GM18858 (cell line): ENCODE data around the gene KRTAP1-5.
"Not testable (repeated sequence)": the region's sequence is repeated elsewhere in the genome, so short reads cannot be mapped to it uniquely, and the experiment has no call there.

Experiments used
- ATAC-seq: cut with Tn5 transposase; IDR thresholded peaks from one replicate; pipeline ENCODE4 v1.9.1; 2021; ENCODE audit not compliant: unreplicated experiment

Gene KRTAP1-5

DNA sequence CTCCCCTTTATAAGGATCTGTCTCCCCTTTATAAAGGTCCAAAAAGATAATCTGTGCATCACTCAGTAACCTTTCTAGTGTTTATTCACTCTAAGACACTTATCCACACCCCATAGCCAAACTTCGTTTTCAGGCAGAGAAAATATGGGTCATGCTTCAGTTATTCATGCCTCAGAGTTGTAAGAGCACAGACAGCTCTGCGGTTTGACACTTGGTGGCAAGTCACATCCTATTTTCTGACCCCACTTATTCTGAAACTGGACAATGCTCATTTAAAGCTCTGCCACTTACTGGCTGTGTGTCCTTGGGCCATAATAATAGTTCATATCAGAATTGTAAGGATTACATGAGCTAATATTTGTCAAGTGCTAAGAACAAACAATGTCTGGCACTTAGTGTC is 22.1 kb upstream of the KRTAP1-5 start:
- no peak for ATAC-seq

DNA sequence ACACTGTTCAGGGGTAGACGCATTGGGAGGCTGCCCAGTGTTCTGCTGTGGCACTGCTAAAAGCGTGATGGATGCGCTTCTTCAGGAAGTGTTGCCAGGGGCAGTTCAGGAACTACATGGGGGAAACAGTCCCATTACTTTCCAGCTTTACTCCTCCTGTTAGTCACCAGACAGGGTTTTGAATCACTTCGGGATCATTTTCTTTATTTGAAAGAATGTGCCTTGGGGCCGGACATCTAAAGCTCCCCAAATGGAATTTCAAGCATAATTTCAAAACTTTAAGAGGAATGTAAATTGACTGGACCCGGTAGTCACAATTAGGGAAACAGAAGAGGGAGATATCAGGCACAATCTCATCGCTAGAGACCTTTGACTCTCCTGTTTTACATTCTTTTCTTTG is 21.4 kb upstream of the KRTAP1-5 start:
- no peak for ATAC-seq

DNA sequence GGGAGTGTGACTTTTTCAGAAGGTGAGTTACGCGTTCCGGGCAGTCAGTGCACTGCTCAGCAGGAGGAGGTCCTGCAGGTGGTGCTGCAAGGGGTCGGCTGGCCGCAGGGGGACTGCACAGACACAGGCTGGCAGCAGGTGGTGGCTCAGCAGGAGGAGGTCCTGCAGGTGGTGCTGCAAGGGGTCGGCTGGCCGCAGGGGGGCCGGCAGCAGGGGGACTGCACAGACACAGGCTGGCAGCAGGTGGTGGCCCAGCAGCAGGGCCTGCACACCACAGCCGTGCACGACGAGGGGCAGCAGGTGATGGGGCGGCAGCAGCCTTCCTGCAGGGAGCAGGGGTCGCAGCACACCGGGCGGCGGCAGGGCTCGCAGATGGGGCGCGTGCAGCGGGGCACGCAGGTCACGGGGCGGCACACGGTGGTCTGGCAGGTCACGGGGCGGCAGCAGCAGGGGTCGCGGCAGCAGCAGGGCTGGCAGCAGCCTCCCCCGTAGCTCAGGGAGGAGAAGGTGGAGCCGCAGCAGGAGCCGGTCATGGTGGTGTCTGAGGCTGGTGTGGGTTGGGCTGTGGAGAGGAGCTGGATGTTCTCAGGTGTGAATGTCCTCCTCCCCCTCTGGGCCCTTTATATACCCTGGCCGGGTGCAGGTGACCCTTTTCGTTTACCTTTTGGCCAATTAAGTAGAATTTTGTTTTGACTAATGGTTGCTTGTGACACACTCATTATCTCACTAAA is 19.9 kb upstream of the KRTAP1-5 start, which contains the start of gene KRTAP2-1:
Gene KRTAP2-1, minus strand, starts transcription at position 582 of the 731 bp plus-strand sequence. Its CDS starts 49 bp downstream, at position 533.
- ATAC-seq, result not testable (repeated sequence)

DNA sequence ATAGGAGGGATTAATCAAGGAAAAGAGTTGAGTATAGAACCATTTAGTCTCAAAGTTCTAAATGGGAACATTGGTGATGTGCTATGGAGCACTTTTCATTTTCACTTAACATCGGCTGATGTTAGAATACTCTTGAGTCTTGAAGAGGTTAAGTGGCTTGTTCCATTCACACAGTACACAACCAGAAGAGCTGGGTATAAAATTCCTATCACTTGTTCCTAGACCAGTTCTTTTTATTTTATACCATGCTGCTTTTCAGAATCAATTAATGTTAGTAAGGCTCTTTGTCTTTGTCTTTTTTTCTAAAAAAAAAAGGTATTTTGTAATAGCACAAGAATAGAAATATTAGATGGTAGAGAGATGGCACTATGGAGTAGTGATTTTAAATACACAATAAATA is 15.9 kb upstream of the KRTAP1-5 start:
- no peak for ATAC-seq

DNA sequence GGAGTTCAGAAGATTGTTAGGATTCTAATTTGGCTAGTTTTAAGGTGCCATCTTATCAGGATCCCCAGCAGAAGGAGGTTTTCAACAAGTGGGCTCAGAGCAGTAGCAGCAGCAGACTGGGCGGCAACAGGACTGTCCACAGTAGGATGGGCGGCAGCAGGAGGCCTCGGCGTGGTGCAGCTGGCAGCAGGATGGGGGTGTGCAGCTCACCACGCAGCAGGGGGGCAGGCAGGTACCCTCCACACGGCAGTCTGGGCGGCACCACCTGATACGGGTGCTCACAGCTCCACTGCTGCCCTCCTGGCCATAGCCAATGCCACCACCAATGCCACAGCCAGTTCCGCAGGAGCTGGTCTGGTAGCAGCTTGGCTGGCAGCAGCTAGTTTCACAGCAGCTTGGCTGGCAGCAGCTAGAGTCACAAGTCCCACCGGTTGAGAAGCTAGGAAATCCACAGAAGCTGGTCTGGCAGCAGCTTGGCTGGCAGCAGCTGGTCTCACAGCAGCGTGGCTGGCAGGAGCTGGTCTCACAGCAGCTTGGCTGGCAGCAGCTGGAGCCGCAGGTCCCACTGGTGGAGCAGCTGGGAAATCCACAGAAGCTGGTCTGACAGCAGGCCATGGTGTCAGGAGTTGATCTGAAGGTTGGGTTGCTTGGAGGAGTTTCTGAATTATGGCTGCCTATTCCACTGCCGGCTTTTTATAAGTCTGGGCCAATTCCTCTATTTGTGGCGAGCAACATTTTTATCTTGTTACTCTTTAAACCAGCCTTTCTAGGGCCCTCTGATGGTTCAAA is 14.0 kb upstream of the KRTAP1-5 start, which contains the start of gene KRTAP1-1:
Gene KRTAP1-1, minus strand, starts transcription at position 668 of the 789 bp plus-strand sequence. Its CDS starts 53 bp downstream, at position 615.
- ATAC-seq, result not testable (repeated sequence)

DNA sequence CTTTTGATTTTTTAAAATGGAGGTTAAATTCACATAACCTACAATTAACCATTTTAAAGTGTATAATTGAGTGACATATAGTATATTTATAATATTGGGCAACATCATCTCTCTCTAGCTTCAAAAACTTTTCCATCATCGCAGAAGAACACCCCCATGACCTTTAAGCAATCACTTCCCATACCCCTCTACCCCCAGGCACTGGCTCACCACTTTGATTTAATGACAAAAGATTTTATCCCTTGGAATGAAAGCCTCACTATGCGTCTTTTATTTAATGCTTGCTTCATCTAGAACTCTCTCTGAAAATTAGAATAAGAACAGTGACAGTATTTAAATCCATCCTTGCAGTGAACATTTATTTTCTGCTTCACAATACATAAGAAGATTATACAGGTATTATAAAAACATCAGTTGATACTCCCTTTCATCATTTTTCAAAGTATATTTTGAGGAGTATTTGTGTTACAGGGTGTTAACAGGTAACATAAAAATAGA is 10.9 kb upstream of the KRTAP1-5 start:
- no peak for ATAC-seq

DNA sequence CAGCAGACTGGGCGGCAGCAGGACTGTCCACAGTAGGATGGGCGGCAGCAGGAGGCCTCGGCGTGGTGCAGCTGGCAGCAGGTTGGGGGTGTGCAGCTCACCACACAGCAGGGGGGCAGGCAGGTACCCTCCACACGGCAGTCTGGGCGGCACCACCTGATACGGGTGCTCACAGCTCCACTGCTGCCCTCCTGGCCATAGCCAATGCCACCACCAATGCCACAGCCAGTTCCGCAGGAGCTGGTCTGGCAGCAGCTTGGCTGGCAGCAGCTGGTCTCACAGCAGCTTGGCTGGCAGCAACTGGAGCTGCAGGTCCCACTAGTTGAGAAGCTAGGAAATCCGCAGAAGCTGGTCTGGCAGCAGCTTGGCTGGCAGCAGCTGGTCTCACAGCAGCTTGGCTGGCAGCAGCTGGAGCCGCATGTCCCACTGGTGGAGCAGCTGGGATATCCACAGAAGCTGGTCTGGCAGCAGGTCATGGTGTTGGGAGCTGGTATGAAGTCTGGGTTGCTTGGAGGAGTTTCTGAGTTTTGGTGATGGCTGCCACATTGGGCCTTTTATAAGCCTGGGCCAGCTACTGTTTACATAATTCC is 7.4 kb upstream of the KRTAP1-5 start, which contains the start of gene KRTAP1-3:
Gene KRTAP1-3, minus strand, starts transcription at position 529 of the 590 bp plus-strand sequence. Its CDS starts 53 bp downstream, at position 476.
- not testable (repeated sequence) for ATAC-seq

DNA sequence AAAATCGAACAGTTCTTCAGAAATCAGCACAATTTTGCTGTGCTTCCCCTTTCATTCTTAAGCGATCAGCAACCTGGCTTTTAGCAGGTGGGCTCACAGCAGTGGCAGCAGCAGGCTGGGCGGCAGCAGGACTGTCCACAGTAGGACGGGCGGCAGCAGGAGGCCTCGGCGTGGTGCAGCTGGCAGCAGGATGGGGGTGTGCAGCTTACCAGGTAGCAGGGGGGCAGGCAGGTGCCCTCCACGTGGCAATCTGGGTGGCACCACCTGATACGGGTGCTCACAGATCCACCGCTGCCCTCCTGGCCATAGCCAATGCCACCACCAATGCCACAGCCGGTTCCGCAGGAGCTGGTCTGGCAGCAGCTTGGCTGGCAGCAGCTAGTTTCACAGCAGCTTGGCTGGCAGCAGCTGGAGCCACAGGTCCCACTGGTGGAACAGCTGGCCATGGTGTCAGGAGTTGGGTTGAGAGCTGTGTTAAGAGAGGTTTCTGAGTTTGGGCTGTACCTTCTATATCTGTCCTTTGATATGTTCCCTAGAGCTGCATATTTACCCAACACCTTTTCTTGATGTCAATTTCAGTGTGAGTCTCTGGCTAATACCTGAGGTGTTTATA is 2.7 kb upstream of the KRTAP1-5 start, which contains the start of gene KRTAP1-4:
Gene KRTAP1-4, minus strand, starts transcription at position 563 of the 613 bp plus-strand sequence. Its CDS starts 117 bp downstream, at position 446.
- no peak for ATAC-seq

DNA sequence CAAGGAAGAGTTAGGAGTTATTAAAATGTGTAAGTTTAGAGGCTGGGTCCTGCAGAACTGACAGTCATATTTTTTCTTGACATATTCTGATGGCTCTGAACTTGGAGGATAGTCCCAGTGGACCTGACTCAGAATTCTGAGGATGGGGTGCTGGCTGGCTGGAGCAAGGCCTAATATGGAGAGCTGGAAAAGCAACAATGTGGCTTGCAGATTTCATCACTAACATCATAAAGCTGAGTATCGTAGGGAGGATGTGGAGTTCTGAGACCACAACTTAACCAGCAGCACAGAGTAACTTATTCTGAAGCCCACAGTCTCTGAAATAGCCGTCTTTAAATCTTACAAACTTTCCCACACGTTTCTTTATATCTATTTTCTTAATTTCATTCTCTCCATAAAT is 2.3 kb downstream of the KRTAP1-5 start:
- ATAC-seq, result no peak

DNA sequence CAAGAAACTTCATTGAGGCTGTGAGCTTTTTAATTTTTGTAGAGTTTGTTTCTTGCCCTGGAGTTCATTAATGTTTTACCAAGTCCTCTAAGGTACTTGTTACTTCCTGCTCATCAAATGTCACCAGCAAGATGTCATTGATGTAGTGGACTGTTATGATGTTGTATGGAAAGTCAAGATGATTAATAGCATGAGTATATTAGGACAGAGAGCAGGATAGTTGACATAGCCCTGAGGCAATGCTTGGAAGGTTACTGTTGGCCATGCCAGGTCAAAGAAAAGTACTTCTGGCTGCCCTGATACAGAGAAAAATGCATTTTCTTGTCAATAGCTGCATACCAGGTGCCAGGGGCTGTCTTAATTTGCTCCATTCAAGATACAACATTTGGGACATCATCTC is 6.7 kb downstream of the KRTAP1-5 start:
- ATAC-seq, result no peak

DNA sequence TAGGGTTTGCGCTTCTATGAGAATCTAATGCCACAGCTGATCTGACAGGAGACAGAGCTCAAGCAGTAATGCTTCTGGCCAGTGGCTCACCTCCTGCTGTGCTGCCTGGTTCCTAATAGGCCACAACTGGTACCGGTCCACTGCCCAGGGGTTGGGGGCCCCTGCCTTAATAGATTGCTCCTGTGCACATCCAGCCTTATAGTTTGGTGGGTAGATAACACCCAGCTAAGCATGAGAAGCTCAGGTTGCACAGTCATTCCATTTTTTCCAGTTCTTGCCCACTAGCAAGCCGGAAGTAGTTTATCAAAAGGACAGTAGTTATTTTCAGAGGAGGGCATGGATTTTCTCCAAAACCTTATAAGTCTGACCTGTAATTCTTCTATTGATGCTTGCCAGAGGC is 7.6 kb downstream of the KRTAP1-5 start:
- no peak for ATAC-seq

DNA sequence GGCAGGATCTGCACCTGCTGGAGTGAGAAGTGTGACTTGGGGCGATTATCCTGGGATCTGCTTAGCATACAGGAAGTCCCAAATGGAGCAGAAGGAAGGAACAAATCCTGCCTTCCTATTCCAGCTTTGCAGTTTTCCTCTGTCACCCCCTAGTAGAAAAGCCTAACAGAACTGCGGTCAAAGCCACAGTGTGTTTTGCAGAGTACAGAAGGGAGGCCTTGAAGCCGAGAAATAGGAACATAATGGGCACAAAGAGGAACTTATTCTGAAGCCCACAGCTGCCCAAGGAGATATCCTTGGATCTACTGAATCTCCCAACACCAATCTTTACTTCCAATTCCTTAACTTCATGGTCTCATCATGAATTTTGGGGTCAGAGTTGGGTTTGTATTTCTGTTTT is 8.5 kb downstream of the KRTAP1-5 start:
- ATAC-seq, result no peak

DNA sequence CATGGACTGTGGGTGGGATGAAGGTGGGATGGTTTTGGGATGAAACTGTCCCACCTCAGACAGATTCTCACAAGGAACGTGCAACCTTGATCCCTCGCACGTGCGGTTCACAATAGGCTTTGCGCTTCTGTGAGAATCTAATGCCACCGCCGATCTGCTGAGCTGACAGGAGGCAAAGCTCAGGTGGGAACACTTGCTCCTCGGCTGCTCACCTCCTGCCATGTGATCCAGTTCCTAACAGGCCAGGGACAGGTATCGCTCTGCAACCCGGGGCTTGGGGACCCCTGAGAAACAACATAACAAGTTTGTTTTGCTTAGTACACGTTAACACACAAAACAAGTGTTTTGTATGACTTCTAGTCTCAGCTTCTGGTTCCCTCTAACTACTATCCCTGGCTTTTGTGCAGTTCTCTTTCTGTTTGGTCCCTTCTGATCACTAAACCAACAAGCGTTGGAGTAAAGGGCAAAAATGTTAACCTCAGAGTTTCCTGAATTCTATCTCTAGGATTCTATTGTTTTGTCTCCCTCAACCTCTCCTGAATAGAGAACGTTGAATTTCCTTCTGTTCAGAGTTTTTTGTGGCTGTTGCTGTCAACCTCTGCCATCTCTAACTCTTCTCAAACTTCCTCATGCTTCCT is 10.3 kb downstream of the KRTAP1-5 start:
- ATAC-seq, result no peak

DNA sequence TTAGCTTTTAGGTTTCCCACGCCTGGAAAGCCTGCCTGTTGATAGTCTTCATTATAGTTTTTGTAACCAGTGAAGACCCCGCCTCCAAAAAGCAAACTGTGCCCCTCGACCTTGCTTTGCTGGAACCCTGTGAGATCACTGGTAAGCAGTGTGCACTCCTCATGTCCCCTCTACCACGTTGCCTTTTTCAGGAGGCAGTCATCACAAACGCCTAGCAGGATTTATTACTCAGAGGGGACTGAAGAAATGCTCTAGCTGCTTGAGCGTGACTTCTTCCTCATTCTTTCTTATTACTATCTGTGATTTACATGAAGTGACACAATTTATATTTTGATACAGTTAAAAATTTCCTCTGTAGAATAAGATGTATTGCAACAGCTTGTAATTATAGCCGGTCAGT is 11.6 kb downstream of the KRTAP1-5 start:
- no peak for ATAC-seq

DNA sequence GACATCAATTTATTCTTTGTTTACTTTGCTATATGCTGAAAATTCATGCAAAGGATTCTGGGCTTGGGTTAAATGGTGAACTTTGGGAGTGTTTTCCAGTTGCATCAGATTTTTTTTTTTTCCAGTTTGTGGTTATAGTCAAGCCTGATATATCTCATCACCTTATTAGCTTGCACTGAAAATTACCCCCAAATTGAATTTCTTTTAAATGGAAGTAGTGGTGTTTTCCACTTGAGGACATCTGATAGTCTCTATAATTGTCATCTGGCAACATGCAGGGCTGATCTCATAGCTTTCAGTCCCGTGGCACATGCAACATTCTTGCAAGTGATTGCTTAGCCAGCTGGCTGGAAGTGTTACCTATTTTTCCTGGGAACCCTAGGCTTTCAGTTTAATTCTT is 13.4 kb downstream of the KRTAP1-5 start:
- ATAC-seq, result no peak

DNA sequence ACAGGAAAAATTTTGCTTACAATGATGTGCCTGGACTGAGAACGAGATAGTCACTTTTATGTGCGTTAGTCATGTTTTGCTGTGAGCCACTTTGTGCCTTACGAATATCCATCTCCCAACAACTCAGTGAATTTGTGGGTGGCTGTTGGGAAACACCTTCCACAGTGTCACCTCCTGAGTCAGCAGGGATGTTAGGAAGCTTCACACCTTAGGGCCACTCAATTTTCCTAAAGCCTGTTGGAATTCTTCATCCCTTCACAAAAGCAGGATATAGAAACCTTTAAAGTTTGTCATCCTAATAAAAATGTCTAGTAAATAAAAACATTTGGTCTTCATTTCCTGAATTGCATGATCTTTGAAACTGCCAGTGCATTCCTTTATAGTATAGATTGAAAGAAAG is 13.8 kb downstream of the KRTAP1-5 start:
- ATAC-seq, result no peak

DNA sequence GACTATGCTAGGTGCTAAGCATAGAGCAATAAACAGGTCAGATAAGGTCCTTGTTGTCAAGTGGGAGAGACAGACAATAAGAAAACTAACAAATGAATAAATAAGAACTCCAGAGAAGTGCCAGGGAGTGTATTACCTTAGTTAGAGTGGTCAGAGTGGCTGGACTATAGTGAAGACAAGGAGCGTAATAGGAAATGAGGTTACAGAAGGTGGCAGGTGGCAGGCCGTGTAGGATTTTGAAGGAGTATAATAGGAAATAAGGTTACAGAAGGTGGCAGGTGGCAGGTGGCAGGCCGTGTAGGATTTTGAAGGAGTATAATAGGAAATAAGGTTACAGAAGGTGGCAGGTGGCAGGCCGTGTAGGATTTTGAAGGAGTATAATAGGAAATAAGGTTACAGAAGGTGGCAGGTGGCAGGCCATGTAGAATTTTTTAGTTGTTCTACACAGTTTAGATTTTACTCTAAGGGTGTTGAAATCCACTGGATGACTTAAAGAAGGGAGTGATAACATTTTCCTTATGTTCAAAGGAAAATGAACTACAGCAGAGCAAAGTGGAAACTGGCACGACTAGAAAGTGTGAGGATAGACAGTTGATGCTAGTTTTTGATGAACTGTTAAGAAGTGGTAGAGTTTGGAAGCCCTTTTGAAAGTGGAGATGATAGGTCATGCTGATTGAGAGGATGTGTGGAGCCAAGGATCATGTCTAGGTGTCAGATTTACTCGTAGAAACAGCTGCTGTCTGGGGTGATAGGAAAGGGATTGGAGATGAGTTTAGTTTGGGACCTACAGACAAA is 14.5 kb downstream of the KRTAP1-5 start:
- no peak for ATAC-seq

DNA sequence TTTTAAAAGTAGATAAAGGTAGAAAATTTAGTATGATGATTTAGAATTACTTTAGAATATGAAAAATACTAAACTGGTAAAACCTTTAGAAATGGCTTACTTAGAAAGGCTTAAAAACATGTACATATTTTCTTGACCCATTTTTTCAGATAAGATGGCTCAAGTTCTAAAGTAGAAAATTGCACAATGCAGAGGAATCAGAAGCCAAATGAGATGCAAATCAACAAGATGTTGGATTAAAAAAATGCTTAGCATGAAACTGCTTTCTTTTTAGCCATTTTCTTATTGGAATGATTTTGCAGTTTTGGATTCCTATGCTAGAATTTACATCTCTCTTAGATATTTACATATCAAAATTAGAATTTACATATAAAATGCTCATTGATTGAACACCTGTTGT is 16.6 kb downstream of the KRTAP1-5 start:
- ATAC-seq, result no peak

DNA sequence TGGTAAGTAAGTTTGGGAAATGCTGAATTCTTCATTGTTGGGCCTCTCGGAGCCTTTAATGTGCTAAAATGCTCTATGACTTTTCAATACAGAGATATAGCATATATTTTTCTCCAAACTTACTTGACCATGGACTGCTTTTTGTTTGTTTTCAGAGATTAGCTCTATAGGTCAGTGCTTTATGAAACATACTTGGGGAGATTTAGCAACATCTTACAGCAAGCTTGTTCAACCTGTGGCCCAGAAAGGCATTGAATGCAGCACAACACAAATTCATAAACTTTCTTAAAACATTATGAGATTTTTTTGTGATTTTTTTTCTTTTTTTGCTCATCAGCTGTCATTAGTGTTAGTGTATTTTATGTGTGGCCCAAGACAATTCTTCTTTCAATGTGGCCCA is 17.1 kb downstream of the KRTAP1-5 start:
- ATAC-seq, result no peak
